BJ (cell line): ENCODE data around the gene PXK. TPM values are rescaled to one million over a fixed set of nuclear protein-coding genes. Genes with fewer than 3 reads are reported as not detected.

ENCODE experiments used
- CTCF ChIA-PET: fragments of 350-600 bp; formaldehyde crosslinking; extraction: SDS; loops from one replicate; lab custom pipeline; 2021; ENCODE audit warnings: antibody characterized with exemption, inconsistent platforms; lab: Yijun Ruan, JAX
- POLR2A ChIA-PET: fragments of 300-600 bp; sonication (Branson Sonifier 250); formaldehyde crosslinking; extraction: SDS; loops from one replicate; lab custom pipeline; 2021; ENCODE audit warnings: antibody characterized with exemption; lab: Charles Lee
- DNase-seq: peaks from one replicate; pipeline ENCODE4 v3.0.0-alpha.2; 2011; ENCODE audit warnings: low read depth
- H3K27me3 ChIP-seq: 2 replicates; pipeline ENCODE4 v1.6.0; 2011; ENCODE audit warnings: low read length; ENCODE audit not compliant: control insufficient read depth, insufficient read depth
- H3K36me3 ChIP-seq: 2 replicates; pipeline ENCODE4 v1.5.1; 2011; ENCODE audit warnings: low read length; ENCODE audit not compliant: control insufficient read depth, insufficient read depth
- H3K4me3 ChIP-seq: 2 replicates; pipeline ENCODE4 v1.5.1; 2011; ENCODE audit warnings: low read depth, mild to moderate bottlenecking, control low read depth, low read length
- CTCF ChIP-seq: IDR thresholded peaks from 2 replicates; pipeline ENCODE4 v1.5.1; 2011; ENCODE audit warnings: low read depth, mild to moderate bottlenecking, control low read depth, inconsistent platforms, low read length, moderate library complexity; ENCODE audit not compliant: insufficient read depth
- polyA plus RNA-seq: library from polyadenylated mRNA; depleted of rRNA; stranded (reverse); fragments of >200 nt; gene quantifications from 2 replicates; pipeline ENCODE4 v1.2.3, GENCODE V29; 2011

Gene PXK
- polyA plus RNA-seq, 1 experiment, result 36.4 TPM

GRCh38 chr3:58323529-58324390 is 8.9 kb upstream of the PXK start:
- ChIA-PET CTCF (interaction anchor here (0.6 to 9.3 kb wide), 4 partner anchors 16 to 146 kb away, joined by 3 to 66 read pairs (median 4); partner anchors contain the start of genes HTD2 and RPP14), POLR2A (no interaction called here)
- no peak for TF ChIP-seq CTCF
- Histone ChIP-seq H3K36me3 (no peaks in the 10 kb centered on the region), H3K4me3 (no peak overlapping the region), H3K27me3 (no peaks in the 10 kb centered on the region)
- DNase-seq, result no peak

- no peak for TF ChIP-seq CTCF
- DNase-seq, result no peak
- POLR2A ChIA-PET, result no interaction called here
These were observed 8.0 kb upstream of the PXK start for GRCh38 chr3:58324391-58325390.

GRCh38 chr3:58325525-58325992 is 7.1 kb upstream of the PXK start:
- CTCF ChIA-PET, result interaction anchor here (1.2 to 1.9 kb wide), 5 partner anchors 19 to 167 kb away, joined by 3 to 6 read pairs (median 3); partner anchors contain the start of genes HTD2, KCTD6 and RPP14
- Histone ChIP-seq H3K36me3 (no peaks in the 10 kb centered on the region), H3K27me3 (no peaks in the 10 kb centered on the region), H3K4me3 (no peak overlapping the region)
- TF ChIP-seq CTCF, result no peak
- POLR2A ChIA-PET, result no interaction called here
- no peak for DNase-seq

More at GRCh38 chr3:58324391-58325390, 8.0 kb upstream of the PXK start:
- Histone ChIP-seq H3K27me3 (no peaks in the 10 kb centered on the region), H3K4me3 (no peak overlapping the region), H3K36me3 (no peaks in the 10 kb centered on the region)
- CTCF ChIA-PET, result interaction anchor here (0.7 to 1.9 kb wide), 6 partner anchors 19 to 168 kb away, joined by 3 to 6 read pairs (median 4); partner anchors contain the start of genes HTD2, KCTD6 and RPP14

GRCh38 chr3:58326267-58326900 is 6.3 kb upstream of the PXK start:
- no peak for DNase-seq
- Histone ChIP-seq H3K36me3 (no peaks in the 10 kb centered on the region), H3K27me3 (no peaks in the 10 kb centered on the region), H3K4me3 (no peak overlapping the region)
- ChIA-PET CTCF (interaction anchor here (0.9 to 1.9 kb wide), 5 partner anchors 11 to 89 kb away, joined by 3 to 6 read pairs (median 4); partner anchors contain the start of gene HTD2), POLR2A (no interaction called here)
- no peak for TF ChIP-seq CTCF
